Ectodermal cell (in vitro differentiated cells): Measurements from ENCODE around the gene VWDE.
"Not testable (repeated sequence)": the region's sequence is repeated elsewhere in the genome, so short reads cannot be mapped to it uniquely, and the experiment has no call there.

Experiments used
- H3K27ac ChIP-seq: 2 replicates; pipeline ENCODE4 v1.7.0; 2013; ENCODE audit warnings: mild to moderate bottlenecking, low read depth, low read length; ENCODE audit not compliant: insufficient read depth, poor library complexity, severe bottlenecking
- H3K27me3 ChIP-seq: 2 replicates; pipeline ENCODE4 v1.7.0; 2013; ENCODE audit warnings: mild to moderate bottlenecking, low read length; ENCODE audit not compliant: insufficient read depth, control insufficient read depth, poor library complexity, severe bottlenecking
- H3K36me3 ChIP-seq: one replicate; pipeline ENCODE4 v1.7.0; 2013; ENCODE audit warnings: low read length; ENCODE audit not compliant: control insufficient read depth, insufficient read depth
- H3K4me1 ChIP-seq: one replicate; pipeline ENCODE4 v1.7.0; 2013; ENCODE audit warnings: low read length; ENCODE audit not compliant: control insufficient read depth, insufficient read depth
- H3K4me3 ChIP-seq: 2 replicates; pipeline ENCODE4 v1.7.0; 2013; ENCODE audit warnings: low read depth, low read length, control low read depth; ENCODE audit not compliant: insufficient read depth
- H3K9me3 ChIP-seq: 2 replicates; pipeline ENCODE4 v1.7.0; 2013; ENCODE audit warnings: mild to moderate bottlenecking, low read length, moderate library complexity; ENCODE audit not compliant: control insufficient read depth
- WGBS, 2 experiments: methylation state at CpG; one replicate each; pipeline ENCODE4 v1.1.7; 2013; ENCODE audit warnings: missing lambda C conversion rate in 2 of 2; 5-methylcytosine and 5-hydroxymethylcytosine counted together

The VWDE gene

GRCh38 chr7:12423997-12424745 is 20.5 kb upstream of the VWDE start:
- Histone ChIP-seq H3K4me3 (no peak overlapping the region), H3K36me3 (no peaks in the 10 kb centered on the region), H3K4me1 (no peaks in the 10 kb centered on the region), H3K27ac (no peak overlapping the region), H3K27me3 (no peaks in the 10 kb centered on the region), H3K9me3 (no peaks in the 10 kb centered on the region)
- WGBS, 2 experiments, result 49 to 52% methylated on average over 10 of the region's 12 CpGs

GRCh38 chr7:12423355-12423996 is 19.8 kb upstream of the VWDE start:
- H3K4me3 ChIP-seq, result no peak overlapping the region
- 74 to 76% methylated on average over 7 to 8 of the region's 8 CpGs for WGBS, 2 experiments

GRCh38 chr7:12422554-12423320 is 19.1 kb upstream of the VWDE start:
- Histone ChIP-seq H3K27me3 (no peaks in the 10 kb centered on the region), H3K4me1 (no peaks in the 10 kb centered on the region), H3K4me3 (no peak overlapping the region), H3K9me3 (no peaks in the 10 kb centered on the region), H3K36me3 (no peaks in the 10 kb centered on the region), H3K27ac (no peak overlapping the region)
- WGBS, 2 experiments, result 75 to 83% methylated on average over 4 of the region's 4 CpGs

More at GRCh38 chr7:12423355-12423996, 19.8 kb upstream of the VWDE start:
- Histone ChIP-seq H3K36me3 (no peaks in the 10 kb centered on the region), H3K27ac (no peak overlapping the region), H3K27me3 (no peaks in the 10 kb centered on the region), H3K9me3 (no peaks in the 10 kb centered on the region), H3K4me1 (no peaks in the 10 kb centered on the region)

- Histone ChIP-seq H3K4me1 (no peaks in the 10 kb centered on the region), H3K9me3 (no peaks in the 10 kb centered on the region), H3K4me3 (no peak overlapping the region), H3K27me3 (no peaks in the 10 kb centered on the region), H3K27ac (no peak overlapping the region), H3K36me3 (no peaks in the 10 kb centered on the region)
Observed at GRCh38 chr7:12418452-12418851, 14.8 kb upstream of the VWDE start.

- Histone ChIP-seq H3K4me3 (no peak overlapping the region), H3K4me1 (no peaks in the 10 kb centered on the region), H3K27ac (no peak overlapping the region), H3K27me3 (no peaks in the 10 kb centered on the region), H3K9me3 (no peaks in the 10 kb centered on the region), H3K36me3 (no peaks in the 10 kb centered on the region)
Observed at GRCh38 chr7:12415072-12415471, 11.4 kb upstream of the VWDE start.

- Histone ChIP-seq H3K9me3 (no peaks in the 10 kb centered on the region), H3K27ac (no peak overlapping the region), H3K4me1 (no peaks in the 10 kb centered on the region), H3K27me3 (no peaks in the 10 kb centered on the region), H3K4me3 (no peak overlapping the region), H3K36me3 (no peaks in the 10 kb centered on the region)
- WGBS, 2 experiments, result 92 to 100% methylated on average over 1 of the region's 1 CpG
Observed at GRCh38 chr7:12412407-12412806, 8.7 kb upstream of the VWDE start.

GRCh38 chr7:12410523-12410922 is 6.9 kb upstream of the VWDE start:
- no peaks in the 10 kb centered on the region for H3K36me3 ChIP-seq
- H3K9me3 ChIP-seq, result no peaks in the 10 kb centered on the region
- no peaks in the 10 kb centered on the region for H3K4me1 ChIP-seq
- no peak overlapping the region for H3K27ac ChIP-seq
- no peak overlapping the region for H3K4me3 ChIP-seq
- no peaks in the 10 kb centered on the region for H3K27me3 ChIP-seq

GRCh38 chr7:12409097-12409711 is 5.5 kb upstream of the VWDE start:
- Histone ChIP-seq H3K4me3 (no peak overlapping the region), H3K27me3 (peaks cover 4% of the 10 kb centered on the region), H3K36me3 (no peaks in the 10 kb centered on the region), H3K9me3 (no peaks in the 10 kb centered on the region), H3K27ac (no peak overlapping the region), H3K4me1 (no peaks in the 10 kb centered on the region)
- 80 to 83% methylated on average over 4 of the region's 4 CpGs for WGBS, 2 experiments

GRCh38 chr7:12407652-12408051 is 4.0 kb upstream of the VWDE start:
- peaks cover 19% of the 10 kb centered on the region for H3K27me3 ChIP-seq
- 84 to 100% methylated on average over 2 to 5 of the region's 8 CpGs for WGBS, 2 experiments
- not testable (repeated sequence) for H3K36me3 ChIP-seq, H3K4me1 ChIP-seq, H3K4me3 ChIP-seq, H3K27ac ChIP-seq, H3K9me3 ChIP-seq

- H3K9me3 ChIP-seq, result no peaks in the 10 kb centered on the region
- H3K27me3 ChIP-seq, result peaks cover 31% of the 10 kb centered on the region
- no peaks in the 10 kb centered on the region for H3K36me3 ChIP-seq
- no peak overlapping the region for H3K27ac ChIP-seq
- no peaks in the 10 kb centered on the region for H3K4me1 ChIP-seq
- WGBS, 2 experiments, result no CpG with 5 or more reads among the region's 3 CpGs
- H3K4me3 ChIP-seq, result no peak overlapping the region
Observed at GRCh38 chr7:12402365-12402725, 1.3 kb downstream of the VWDE start.
